ENCODE data around the gene BORCS5. TPM values are rescaled to one million over a fixed set of nuclear protein-coding genes. Genes with fewer than 3 reads are reported as not detected.

Gene BORCS5
- total RNA-seq, 1 donor from 2014 or later: 8.7 TPM

DNA sequence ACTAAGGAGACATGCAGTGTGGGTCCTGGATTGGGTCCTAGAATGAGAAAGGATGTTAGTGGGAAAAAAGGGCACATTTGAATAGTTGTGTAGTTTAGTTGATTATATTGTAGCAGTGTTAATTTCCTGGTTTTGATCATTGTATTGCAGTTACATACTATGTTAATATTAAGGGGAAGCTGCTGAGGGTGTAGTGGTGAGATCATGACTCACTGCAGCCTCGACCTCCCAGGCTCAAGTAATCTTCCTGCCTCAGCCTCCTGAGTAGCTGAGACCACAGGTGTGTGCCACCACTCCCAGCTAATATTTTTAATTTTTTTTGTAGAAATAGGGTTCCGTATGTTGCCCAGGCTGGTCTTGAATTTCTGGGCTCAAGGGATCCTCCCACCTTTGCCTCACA is 21.7 kb downstream of the BORCS5 start:
- Histone ChIP-seq H3K27me3 (ENCODE audit: low read depth) (no peaks in the 10 kb centered on the region), H3K27ac (replicated peaks) (no peak overlapping the region), H3K9me3 (replicated peaks) (no peaks in the 10 kb centered on the region), H3K4me3 (no peak overlapping the region), H3K36me3 (no peaks in the 10 kb centered on the region), H3K4me1 (peaks cover 14% of the 10 kb centered on the region)
- intact Hi-C loops (cut with micrococcal nuclease): loop anchor here (5.0 kb wide), 2 partner anchors 184 to 324 kb away; partner anchors contain the start of gene DUSP16
- no peak for DNase-seq
- TF ChIP-seq, protein P1, sequence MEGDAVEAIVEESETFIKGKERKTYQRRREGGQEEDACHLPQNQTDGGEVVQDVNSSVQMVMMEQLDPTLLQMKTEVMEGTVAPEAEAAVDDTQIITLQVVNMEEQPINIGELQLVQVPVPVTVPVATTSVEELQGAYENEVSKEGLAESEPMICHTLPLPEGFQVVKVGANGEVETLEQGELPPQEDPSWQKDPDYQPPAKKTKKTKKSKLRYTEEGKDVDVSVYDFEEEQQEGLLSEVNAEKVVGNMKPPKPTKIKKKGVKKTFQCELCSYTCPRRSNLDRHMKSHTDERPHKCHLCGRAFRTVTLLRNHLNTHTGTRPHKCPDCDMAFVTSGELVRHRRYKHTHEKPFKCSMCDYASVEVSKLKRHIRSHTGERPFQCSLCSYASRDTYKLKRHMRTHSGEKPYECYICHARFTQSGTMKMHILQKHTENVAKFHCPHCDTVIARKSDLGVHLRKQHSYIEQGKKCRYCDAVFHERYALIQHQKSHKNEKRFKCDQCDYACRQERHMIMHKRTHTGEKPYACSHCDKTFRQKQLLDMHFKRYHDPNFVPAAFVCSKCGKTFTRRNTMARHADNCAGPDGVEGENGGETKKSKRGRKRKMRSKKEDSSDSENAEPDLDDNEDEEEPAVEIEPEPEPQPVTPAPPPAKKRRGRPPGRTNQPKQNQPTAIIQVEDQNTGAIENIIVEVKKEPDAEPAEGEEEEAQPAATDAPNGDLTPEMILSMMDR (IDR thresholded peaks at IDR 0.05; ENCODE audit: borderline replicate concordance): no peak

DNA sequence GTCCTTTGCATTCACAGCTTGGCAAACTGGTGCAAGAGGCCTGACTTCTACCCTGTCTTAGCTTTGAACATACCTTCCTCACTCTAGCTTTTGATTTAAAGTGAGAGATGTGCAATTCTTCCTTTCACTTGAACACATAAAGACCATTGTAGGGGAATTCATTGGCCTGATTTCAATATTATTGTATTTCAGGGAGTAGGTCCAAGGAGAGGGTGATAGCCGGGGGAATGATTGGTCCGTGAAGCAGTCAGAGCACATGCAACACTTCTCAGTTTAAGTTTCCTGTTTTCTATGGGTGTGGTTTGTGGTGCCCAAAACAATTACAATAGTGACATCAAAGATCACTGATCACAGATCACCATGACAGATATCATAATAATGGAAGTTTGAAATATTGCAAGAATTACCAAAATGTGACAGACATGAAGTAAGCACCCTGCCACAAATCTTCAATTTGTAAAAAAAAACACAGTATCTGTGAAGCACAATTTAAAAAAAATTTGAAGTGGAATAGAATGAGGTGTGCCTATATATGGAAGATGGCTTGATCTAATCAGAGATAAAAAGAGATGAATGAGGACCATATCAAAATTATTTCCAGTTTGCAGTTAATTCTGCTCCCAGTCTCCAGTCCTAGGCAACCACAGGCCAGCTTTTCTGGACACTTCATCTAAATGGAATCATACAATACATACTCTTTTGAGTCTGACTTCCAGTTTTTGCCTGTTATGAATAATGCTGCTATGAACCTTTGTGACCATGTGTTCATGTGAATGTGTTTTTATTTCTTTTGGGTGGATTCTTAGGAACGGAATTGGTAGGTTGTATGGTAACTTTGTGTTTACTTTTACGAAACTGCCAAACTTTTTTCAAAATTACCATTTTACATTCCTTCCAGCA is 23.2 kb downstream of the BORCS5 start:
- H3K4me1 ChIP-seq: peaks cover 14% of the 10 kb centered on the region
- H3K27me3 ChIP-seq (ENCODE audit: low read depth): no peaks in the 10 kb centered on the region
- H3K27ac ChIP-seq (replicated peaks): peak overlapping the region; percentile 47
- no peak overlapping the region for H3K4me3 ChIP-seq
- intact Hi-C loops (cut with micrococcal nuclease): loop anchor here (5.0 kb wide), 2 partner anchors 182 to 322 kb away; partner anchors contain the start of gene DUSP16
- TF ChIP-seq, protein P1 (IDR thresholded peaks at IDR 0.05; ENCODE audit: borderline replicate concordance): no peak
- no peaks in the 10 kb centered on the region for H3K9me3 ChIP-seq (replicated peaks)
- H3K36me3 ChIP-seq: no peaks in the 10 kb centered on the region
- no peak for DNase-seq

DNA sequence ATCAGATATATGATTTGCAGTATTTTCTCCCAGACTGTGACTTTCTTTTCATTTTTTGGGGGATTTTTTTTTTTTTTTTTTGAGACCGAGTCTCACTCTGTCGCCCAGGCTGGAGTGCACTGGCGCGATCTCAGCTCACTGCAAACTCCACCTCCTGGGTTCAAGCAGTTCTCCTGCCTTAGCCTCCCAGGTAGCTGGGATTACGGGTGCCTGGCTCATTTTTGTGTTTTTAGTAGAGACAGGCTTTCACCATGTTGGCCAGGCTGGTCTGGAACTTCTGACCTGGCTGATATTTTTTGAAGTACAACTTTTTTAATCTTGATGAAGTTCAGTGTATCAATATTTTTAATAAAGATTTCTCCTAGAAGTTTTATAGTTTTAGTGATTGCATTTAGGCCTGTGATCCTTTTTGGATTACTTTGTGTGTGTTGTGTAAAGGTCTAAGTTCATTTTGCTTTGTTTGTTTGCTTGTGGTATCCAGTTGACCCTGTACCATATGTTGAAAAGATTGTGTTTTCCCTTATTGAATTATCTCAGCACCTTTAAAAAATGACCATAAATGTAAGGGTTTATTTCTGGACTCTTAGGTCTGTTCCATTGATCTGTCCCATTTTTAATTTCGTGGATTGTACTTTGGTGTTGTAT is 24.2 kb downstream of the BORCS5 start:
- Histone ChIP-seq H3K4me1 (peaks cover 14% of the 10 kb centered on the region), H3K27ac (replicated peaks) (no peak overlapping the region), H3K36me3 (no peaks in the 10 kb centered on the region), H3K27me3 (ENCODE audit: low read depth) (no peaks in the 10 kb centered on the region), H3K9me3 (replicated peaks) (no peaks in the 10 kb centered on the region), H3K4me3 (no peak overlapping the region)
- no peak for DNase-seq
- intact Hi-C loops (cut with micrococcal nuclease): no loop called here
- TF ChIP-seq, protein P1 (IDR thresholded peaks at IDR 0.05; ENCODE audit: borderline replicate concordance): no peak

DNA sequence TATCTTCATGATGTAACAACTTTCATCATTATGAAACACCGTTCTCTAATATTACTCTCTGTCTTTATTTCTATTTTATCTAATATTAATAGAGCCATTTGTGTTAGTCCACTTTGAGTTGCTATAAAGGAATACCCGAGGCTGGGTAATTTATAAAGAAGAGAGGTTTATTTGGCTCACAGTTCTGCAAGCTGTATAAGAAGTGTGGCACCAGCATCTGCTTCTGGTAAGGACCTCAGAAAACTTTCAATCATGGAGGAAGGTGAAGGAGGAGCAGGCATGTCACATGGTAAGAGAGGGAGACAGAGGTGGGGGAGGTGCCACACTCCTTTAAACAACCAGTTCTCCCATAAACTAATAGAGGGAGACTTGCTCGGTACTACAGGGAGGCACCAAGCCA is 25.1 kb downstream of the BORCS5 start:
- Histone ChIP-seq H3K4me1 (peaks cover 14% of the 10 kb centered on the region), H3K36me3 (no peaks in the 10 kb centered on the region), H3K27me3 (ENCODE audit: low read depth) (no peaks in the 10 kb centered on the region), H3K9me3 (replicated peaks) (no peaks in the 10 kb centered on the region), H3K4me3 (no peak overlapping the region), H3K27ac (replicated peaks) (no peak overlapping the region)
- intact Hi-C loops (cut with micrococcal nuclease): no loop called here
- DNase-seq: no peak
- TF ChIP-seq, protein P1 (IDR thresholded peaks at IDR 0.05; ENCODE audit: borderline replicate concordance): no peak

DNA sequence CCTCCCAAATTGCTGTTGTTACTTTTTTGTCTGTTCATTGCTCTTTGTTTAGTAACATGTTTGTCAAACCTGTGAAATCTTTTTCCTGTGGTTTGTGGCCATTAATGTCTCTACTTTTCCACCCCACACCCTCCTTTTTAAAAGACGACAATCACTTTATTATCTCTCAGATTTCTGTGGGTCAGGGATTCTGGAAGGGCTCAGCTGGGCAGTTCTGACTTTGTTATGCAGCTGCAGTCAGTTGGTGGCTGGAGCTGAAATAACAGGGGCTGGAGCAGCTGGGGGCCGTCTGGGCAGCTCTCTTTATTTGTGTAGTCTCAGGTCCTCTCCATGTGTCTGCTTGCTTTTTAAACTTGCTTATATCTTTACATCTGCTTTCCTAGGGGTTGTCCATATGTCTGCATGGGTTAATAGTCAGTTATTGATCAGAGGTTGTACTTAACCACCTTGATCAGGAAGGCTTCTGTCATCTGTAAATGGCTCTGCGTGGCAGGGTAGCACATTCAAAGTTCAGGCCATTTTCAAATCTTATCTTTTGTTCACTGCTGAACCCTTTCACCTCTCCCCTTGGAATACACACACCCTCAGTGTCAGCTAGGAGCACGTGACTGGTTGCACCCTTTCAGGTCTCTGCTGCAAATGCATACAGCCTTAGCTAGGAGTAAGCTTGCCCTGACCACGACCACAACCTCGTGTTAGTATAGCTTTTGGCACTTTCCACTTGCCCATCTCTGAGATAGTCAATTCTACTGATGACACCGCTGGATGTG is 27.9 kb downstream of the BORCS5 start:
- Histone ChIP-seq H3K27me3 (ENCODE audit: low read depth) (no peaks in the 10 kb centered on the region), H3K27ac (replicated peaks) (no peak overlapping the region), H3K36me3 (no peaks in the 10 kb centered on the region), H3K4me1 (peaks cover 16% of the 10 kb centered on the region), H3K4me3 (no peak overlapping the region), H3K9me3 (replicated peaks) (no peaks in the 10 kb centered on the region)
- TF ChIP-seq, protein P1 (IDR thresholded peaks at IDR 0.05; ENCODE audit: borderline replicate concordance): no peak
- intact Hi-C loops (cut with micrococcal nuclease): no loop called here
- DNase-seq: no peak

Measured in left ventricle myocardium inferior (tissue), 1 donor.